ENCODE measurements around the gene INCA1. TPM values are rescaled to one million over a fixed set of nuclear protein-coding genes. Genes with fewer than 3 reads are reported as not detected.

Gene INCA1
- total RNA-seq, 2 donors from 2014 or later: 0.99 to 1.7 TPM

- peaks cover 47% of the 10 kb centered on the region for H3K36me3 ChIP-seq (ENCODE audit: control insufficient read depth, insufficient read depth, low read length)
- peaks cover 15% of the 10 kb centered on the region for H3K4me1 ChIP-seq (ENCODE audit: control insufficient read depth, insufficient read depth, low read length)
- TF ChIP-seq, protein P1, sequence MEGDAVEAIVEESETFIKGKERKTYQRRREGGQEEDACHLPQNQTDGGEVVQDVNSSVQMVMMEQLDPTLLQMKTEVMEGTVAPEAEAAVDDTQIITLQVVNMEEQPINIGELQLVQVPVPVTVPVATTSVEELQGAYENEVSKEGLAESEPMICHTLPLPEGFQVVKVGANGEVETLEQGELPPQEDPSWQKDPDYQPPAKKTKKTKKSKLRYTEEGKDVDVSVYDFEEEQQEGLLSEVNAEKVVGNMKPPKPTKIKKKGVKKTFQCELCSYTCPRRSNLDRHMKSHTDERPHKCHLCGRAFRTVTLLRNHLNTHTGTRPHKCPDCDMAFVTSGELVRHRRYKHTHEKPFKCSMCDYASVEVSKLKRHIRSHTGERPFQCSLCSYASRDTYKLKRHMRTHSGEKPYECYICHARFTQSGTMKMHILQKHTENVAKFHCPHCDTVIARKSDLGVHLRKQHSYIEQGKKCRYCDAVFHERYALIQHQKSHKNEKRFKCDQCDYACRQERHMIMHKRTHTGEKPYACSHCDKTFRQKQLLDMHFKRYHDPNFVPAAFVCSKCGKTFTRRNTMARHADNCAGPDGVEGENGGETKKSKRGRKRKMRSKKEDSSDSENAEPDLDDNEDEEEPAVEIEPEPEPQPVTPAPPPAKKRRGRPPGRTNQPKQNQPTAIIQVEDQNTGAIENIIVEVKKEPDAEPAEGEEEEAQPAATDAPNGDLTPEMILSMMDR (conservative IDR thresholded peaks at IDR 0.05): no peak
- whole genome bisulfite sequencing, 2 experiments (ENCODE audit: insufficient coverage in 1 of 2, insufficient read length in 1 of 2): 42 to 63% methylated on average over 10 to 16 of the region's 16 CpGs
- Mint-ChIP-seq H3K27me3 (ENCODE audit: insufficient read depth) (no peaks in the 10 kb centered on the region), H3K4me1 (peaks cover 32% of the 10 kb centered on the region), H3K36me3 (ENCODE audit: low read depth) (peaks cover 46% of the 10 kb centered on the region), H3K4me3 (peak overlapping the region; percentile 93), H3K27ac (peak overlapping the region; percentile 87), H3K9me3 (no peaks in the 10 kb centered on the region)
- peak overlapping the region; percentile 85 for H3K9ac ChIP-seq (ENCODE audit: extremely low read depth, low read length, poor library complexity, severe bottlenecking)
- no peaks in the 10 kb centered on the region for H3K27me3 ChIP-seq (ENCODE audit: control insufficient read depth, insufficient read depth, low read length, poor library complexity, severe bottlenecking)
- H3K9me3 ChIP-seq (ENCODE audit: control insufficient read depth, low read length): no peaks in the 10 kb centered on the region
- DNase-seq: no peak
- peak overlapping the region; percentile 91 for H3K4me3 ChIP-seq (ENCODE audit: low read length)
- peak overlapping the region; percentile 7 for H3K27ac ChIP-seq (ENCODE audit: low read depth, low read length)
These were observed 50.9 kb downstream of the INCA1 start for GRCh38 chr17:4946312-4946976.

- peak overlapping the region; percentile 93 for H3K4me3 Mint-ChIP-seq
- Histone ChIP-seq H3K36me3 (ENCODE audit: control insufficient read depth, insufficient read depth, low read length) (peaks cover 47% of the 10 kb centered on the region), H3K27ac (ENCODE audit: low read depth, low read length) (no peak overlapping the region), H3K9ac (ENCODE audit: extremely low read depth, low read length, poor library complexity, severe bottlenecking) (no peak overlapping the region), H3K27me3 (ENCODE audit: control insufficient read depth, insufficient read depth, low read length, poor library complexity, severe bottlenecking) (no peaks in the 10 kb centered on the region), H3K9me3 (ENCODE audit: control insufficient read depth, low read length) (no peaks in the 10 kb centered on the region), H3K4me1 (ENCODE audit: control insufficient read depth, insufficient read depth, low read length) (peaks cover 10% of the 10 kb centered on the region), H3K4me3 (ENCODE audit: low read length) (peak overlapping the region; percentile 91)
- H3K27me3 Mint-ChIP-seq (ENCODE audit: insufficient read depth): no peaks in the 10 kb centered on the region
- 76% methylated on average over 4 of the region's 4 CpGs; no CpG with 5 or more reads in 1 of the 2 experiments for WGBS, 2 experiments (ENCODE audit: insufficient coverage in 1 of 2, insufficient read length in 1 of 2)
- H3K9me3 Mint-ChIP-seq: no peaks in the 10 kb centered on the region
- peak overlapping the region; percentile 89 for H3K27ac Mint-ChIP-seq
- H3K36me3 Mint-ChIP-seq (ENCODE audit: low read depth): peaks cover 48% of the 10 kb centered on the region
- peaks cover 32% of the 10 kb centered on the region for H3K4me1 Mint-ChIP-seq
- no peak for DNase-seq
- TF ChIP-seq, protein P1 (conservative IDR thresholded peaks at IDR 0.05): no peak
These were observed 51.4 kb downstream of the INCA1 start for GRCh38 chr17:4945944-4946280.

DNA sequence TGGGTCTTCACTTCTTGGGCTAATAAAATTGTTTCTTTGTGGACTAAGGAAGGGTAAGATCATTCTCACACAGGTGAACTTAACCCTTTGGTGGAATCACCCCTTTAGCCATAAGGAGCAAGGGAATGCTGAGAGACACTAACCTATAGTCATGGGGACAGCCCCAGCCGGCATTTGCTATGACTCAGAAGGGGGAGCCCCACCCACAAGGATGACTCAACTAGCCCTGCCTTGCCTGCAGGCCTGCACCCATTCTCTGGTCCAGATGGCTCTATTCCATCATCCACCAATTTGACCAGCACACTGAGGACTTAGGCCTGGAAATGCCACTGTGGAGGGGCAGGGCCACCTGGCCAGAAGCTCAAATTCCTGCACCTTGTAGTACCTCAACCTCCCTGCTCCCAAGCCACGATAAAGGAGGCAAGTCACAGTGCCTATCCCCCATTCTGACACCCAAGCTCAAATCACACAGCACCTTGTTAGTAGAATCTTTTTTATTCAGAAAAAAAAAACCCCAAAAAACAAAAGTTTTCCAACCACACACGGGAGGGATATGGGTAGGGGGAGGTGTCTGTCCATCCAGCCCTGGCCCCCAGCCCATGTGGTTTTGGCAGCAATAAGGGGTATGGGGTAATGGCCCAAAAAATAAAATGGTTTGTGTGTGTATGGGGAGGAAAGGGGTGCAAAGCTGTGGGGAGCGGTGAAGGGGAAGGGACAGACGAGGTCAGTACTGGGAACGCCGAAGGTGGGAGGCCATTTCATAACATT lies 52.0 kb downstream of the INCA1 start:
- Mint-ChIP-seq H3K4me3 (peak overlapping the region; percentile 93), H3K27ac (peak overlapping the region; percentile 89), H3K36me3 (ENCODE audit: low read depth) (peaks cover 48% of the 10 kb centered on the region), H3K4me1 (peaks cover 28% of the 10 kb centered on the region), H3K9me3 (no peaks in the 10 kb centered on the region), H3K27me3 (ENCODE audit: insufficient read depth) (no peaks in the 10 kb centered on the region)
- Histone ChIP-seq H3K4me3 (ENCODE audit: low read length) (peak overlapping the region; percentile 91), H3K9me3 (ENCODE audit: control insufficient read depth, low read length) (no peaks in the 10 kb centered on the region), H3K36me3 (ENCODE audit: control insufficient read depth, insufficient read depth, low read length) (peaks cover 47% of the 10 kb centered on the region), H3K27me3 (ENCODE audit: control insufficient read depth, insufficient read depth, low read length, poor library complexity, severe bottlenecking) (no peaks in the 10 kb centered on the region), H3K27ac (ENCODE audit: low read depth, low read length) (no peak overlapping the region), H3K9ac (ENCODE audit: extremely low read depth, low read length, poor library complexity, severe bottlenecking) (peak overlapping the region; percentile 23), H3K4me1 (ENCODE audit: control insufficient read depth, insufficient read depth, low read length) (peaks cover 10% of the 10 kb centered on the region)
- peak; percentile 81 for DNase-seq
- TF ChIP-seq, protein P1 (conservative IDR thresholded peaks at IDR 0.05): no peak
- 82 to 86% methylated on average over 6 to 7 of the region's 7 CpGs for WGBS, 2 experiments (ENCODE audit: insufficient coverage in 1 of 2, insufficient read length in 1 of 2)
